Pancreas (tissue), 10 donors: ENCODE results near the gene PJA2. TPM values are rescaled to one million over a fixed set of nuclear protein-coding genes. Genes with fewer than 3 reads are reported as not detected.

ENCODE experiments used
- ATAC-seq, 4 donors: fragments of 200-7000 bp; cut with Tn5 transposase; one replicate each; pipeline versions ENCODE4 v1.8.0 to v1.9.1; 2020; ENCODE audit warnings: mild to moderate bottlenecking in 4 of 4, moderate library complexity in 4 of 4
- DNase-seq, 6 donors: peaks; one replicate each; pipeline ENCODE4 v3.0.0-alpha.2; 2020
- FAIRE-seq: peaks from 2 replicates; lab custom pipeline; 2012; peaks lifted over from hg19 to GRCh38; lab: Jason Lieb, UNC
- H3K27ac ChIP-seq, 4 donors: fragments of 200-600 bp; sonication (generic); 1 replicate in 3 of 4; 2 replicates in 1 of 4; pipeline versions ENCODE4 v1.5.0 to v1.8.0; 2020
- H3K27me3 ChIP-seq, 4 donors: fragments of 200-600 bp; one replicate each; pipeline ENCODE4 v1.8.0; 2021
- H3K36me3 ChIP-seq, 3 donors: fragments of 200-600 bp; sonication (generic) in 1 of 3; one replicate each; pipeline versions ENCODE4 v1.5.0 to v1.8.0; 2020 to 2021
- H3K4me1 ChIP-seq, 3 donors: fragments of 200-600 bp; one replicate each; pipeline ENCODE4 v1.8.0; 2021
- H3K4me3 ChIP-seq, 4 donors: fragments of 200-600 bp; sonication (generic) in 2 of 4; one replicate each; pipeline versions ENCODE4 v1.5.0 to v1.8.0; 2020 to 2021
- H3K9me3 ChIP-seq, 4 donors: fragments of 200-600 bp; one replicate each; pipeline ENCODE4 v1.8.0; 2021
- WGBS, 2 donors: extraction: QIAGEN DNeasy Blood & Tissue Kit; methylation state at CpG; one replicate each; pipeline ENCODE4 v1.1.7; 2013; 5-methylcytosine and 5-hydroxymethylcytosine counted together
- intact Hi-C, 3 donors: fragments of 100-400 bp; cut with DNase I; formaldehyde crosslinking; loops; one replicate each; pipeline versions ENCODE4 v1.11.1 to v1.14.2; 2022
- polyA plus RNA-seq, 2 donors: library from polyadenylated mRNA; stranded (reverse); fragments of 200-250 nt; gene quantifications; one replicate each; pipeline ENCODE4 v1.2.3, GENCODE V29; 2013
- total RNA-seq, 6 donors: library from RNA; stranded (reverse); fragmentation: NEBNext Ultra II Directional in 4 of 6; extraction: Animal tissue kit (Norgen Biotek cat#: 25700) in 4 of 6; gene quantifications; one replicate each; pipeline versions ENCODE4 v1.2.1 to v1.2.4, GENCODE V29; 2021 to 2023
- TF ChIP-seq, protein P1 (sequence below), 4 donors: fragments of 200-600 bp; sonication (generic) in 3 of 4; IDR thresholded peaks; one replicate each; pipeline versions ENCODE4 v1.5.0 to v1.8.0; 2021; ENCODE audit warnings: antibody characterized with exemption in 4 of 4
- donor health status: healthy with polysubstance abuse.
- donor health status: DM: no; HTN: no; CAD: no; lungs with moderate emphysema.
- donor health status: DM: no; HTN: no; CAD: no.
- donor health status: control.
- donor health status: control.
- donor health status: Bipolar disorder and iron deficiency.
- donor health status: DM: yes; HTN: yes; CAD: no.
- donor health status: DM: no; HTN: no; CAD: no.
- donor health status: DM: no; HTN: no; CAD: no.
- donor health status: DM: yes; HTN: yes; CAD: no.

The PJA2 gene
- total and polyA plus RNA-seq, 8 donors: 10.4 to 49.7 (median 31.1) TPM

DNA sequence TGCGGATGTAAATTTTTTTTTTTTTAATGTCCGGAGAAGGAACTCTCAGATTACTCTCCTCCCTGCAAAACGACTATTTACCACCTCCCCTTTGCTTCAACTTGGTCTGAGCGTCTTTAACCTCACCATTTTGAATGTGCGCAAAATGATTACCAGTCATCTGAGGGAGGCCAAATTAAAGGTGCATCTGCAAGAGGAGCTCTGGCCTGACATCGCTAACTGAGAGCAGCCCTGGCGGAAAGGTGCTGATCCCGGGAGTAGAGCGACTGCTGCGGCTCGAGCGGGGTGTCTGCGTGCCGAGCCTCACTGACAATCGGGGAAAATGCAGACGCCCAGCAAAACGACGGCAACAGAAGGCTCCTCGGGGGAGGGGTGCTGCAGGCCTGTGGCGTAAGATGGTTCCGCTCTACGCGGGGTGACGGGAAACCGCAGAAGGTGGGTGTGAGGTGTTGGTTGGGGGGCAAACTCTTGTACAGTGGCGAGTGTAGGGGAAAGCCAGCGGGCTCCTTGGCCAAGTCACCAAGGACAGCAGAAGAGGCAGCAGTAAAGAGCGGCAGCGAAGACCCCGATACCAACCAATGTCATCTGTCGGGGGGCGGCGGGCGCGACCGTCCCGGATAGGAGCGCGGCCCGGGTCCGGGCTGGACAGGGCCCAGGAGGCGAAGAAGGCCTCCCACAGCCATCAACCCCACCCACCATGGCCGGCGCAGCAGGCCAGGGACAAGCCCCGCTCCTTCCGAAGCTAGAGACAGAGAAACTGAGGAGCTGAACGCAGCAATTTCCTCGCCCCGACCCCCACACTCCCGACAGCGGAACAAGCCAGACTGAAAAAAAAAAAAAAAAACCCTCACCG lies 557 bp downstream of the PJA2 start:
- ATAC-seq: peak; percentile 21 to 41 (median 30)
- WGBS, 2 donors: 0 to 1% methylated on average over 46 to 52 of the region's 52 CpGs
- H3K4me1 ChIP-seq: peaks cover 8 to 47% (median 38%) of the 10 kb centered on the region in 3 donors

GRCh38 chr5:109407913-109408312 lies 1.9 kb downstream of the PJA2 start:
- Histone ChIP-seq H3K27ac (peak overlapping the region in 1 of 4 donors; percentile 99), H3K9me3 (no peaks in the 10 kb centered on the region), H3K4me1 (peaks cover 15 to 42% (median 28%) of the 10 kb centered on the region in 3 donors), H3K4me3 (peak overlapping the region in 3 of 4 donors; percentile 76 to 88 (median 87)), H3K27me3 (no peaks in the 10 kb centered on the region), H3K36me3 (no peaks in the 10 kb centered on the region)
- 5 to 16% methylated on average over 2 of the region's 2 CpGs for WGBS, 2 donors
- ATAC-seq: no peak
- DNase-seq: no peak
- TF ChIP-seq, protein P1, sequence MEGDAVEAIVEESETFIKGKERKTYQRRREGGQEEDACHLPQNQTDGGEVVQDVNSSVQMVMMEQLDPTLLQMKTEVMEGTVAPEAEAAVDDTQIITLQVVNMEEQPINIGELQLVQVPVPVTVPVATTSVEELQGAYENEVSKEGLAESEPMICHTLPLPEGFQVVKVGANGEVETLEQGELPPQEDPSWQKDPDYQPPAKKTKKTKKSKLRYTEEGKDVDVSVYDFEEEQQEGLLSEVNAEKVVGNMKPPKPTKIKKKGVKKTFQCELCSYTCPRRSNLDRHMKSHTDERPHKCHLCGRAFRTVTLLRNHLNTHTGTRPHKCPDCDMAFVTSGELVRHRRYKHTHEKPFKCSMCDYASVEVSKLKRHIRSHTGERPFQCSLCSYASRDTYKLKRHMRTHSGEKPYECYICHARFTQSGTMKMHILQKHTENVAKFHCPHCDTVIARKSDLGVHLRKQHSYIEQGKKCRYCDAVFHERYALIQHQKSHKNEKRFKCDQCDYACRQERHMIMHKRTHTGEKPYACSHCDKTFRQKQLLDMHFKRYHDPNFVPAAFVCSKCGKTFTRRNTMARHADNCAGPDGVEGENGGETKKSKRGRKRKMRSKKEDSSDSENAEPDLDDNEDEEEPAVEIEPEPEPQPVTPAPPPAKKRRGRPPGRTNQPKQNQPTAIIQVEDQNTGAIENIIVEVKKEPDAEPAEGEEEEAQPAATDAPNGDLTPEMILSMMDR (IDR thresholded peaks at IDR 0.05): no peak
- intact Hi-C loops: no loop called here
- peak; percentile 13 for FAIRE-seq

More for the DNA sequence above, 557 bp downstream of the PJA2 start:
- no peaks in the 10 kb centered on the region for H3K9me3 ChIP-seq
- DNase-seq (peak; percentile 52 to 82 (median 72)), FAIRE-seq (no peak)
- intact Hi-C loops: no loop called here
- H3K27ac ChIP-seq: peak overlapping the region; percentile 91 to 99 (median 96)
- TF ChIP-seq, protein P1 (IDR thresholded peaks at IDR 0.05): no peak
- peak overlapping the region; percentile 49 to 88 (median 82) for H3K4me3 ChIP-seq
- no peaks in the 10 kb centered on the region for H3K36me3 ChIP-seq
- H3K27me3 ChIP-seq: no peaks in the 10 kb centered on the region

DNA sequence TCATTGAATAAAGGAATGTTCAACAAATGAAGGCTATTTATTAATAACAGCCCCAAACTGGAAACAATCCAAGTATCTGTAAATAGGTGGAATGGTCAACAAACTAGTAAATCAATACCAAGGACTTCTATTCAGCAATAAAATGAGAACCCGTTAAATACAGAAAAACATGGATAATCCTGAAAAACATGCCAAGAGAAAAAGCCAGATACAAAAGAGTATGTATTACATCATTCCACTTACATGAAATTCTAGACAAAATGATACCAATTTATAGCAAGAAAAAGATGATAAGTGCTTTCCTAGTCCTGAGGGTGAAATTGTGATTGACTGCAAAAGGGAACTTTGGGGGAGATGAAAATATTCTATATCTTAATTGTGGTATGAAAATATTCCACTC lies 3.1 kb downstream of the PJA2 start:
- H3K4me1 ChIP-seq: peaks cover 17 to 38% (median 26%) of the 10 kb centered on the region in 3 donors
- H3K27me3 ChIP-seq: no peaks in the 10 kb centered on the region
- peak overlapping the region in 1 of 4 donors; percentile 76 for H3K4me3 ChIP-seq
- DNase-seq (no peak), ATAC-seq (no peak), FAIRE-seq (no peak)
- TF ChIP-seq, protein P1 (IDR thresholded peaks at IDR 0.05): no peak
- intact Hi-C loops: no loop called here
- H3K27ac ChIP-seq: peak overlapping the region in 1 of 4 donors; percentile 99
- no peaks in the 10 kb centered on the region for H3K9me3 ChIP-seq
- WGBS, 2 donors: 8 to 15% methylated on average over 1 of the region's 1 CpG
- H3K36me3 ChIP-seq: no peaks in the 10 kb centered on the region

DNA sequence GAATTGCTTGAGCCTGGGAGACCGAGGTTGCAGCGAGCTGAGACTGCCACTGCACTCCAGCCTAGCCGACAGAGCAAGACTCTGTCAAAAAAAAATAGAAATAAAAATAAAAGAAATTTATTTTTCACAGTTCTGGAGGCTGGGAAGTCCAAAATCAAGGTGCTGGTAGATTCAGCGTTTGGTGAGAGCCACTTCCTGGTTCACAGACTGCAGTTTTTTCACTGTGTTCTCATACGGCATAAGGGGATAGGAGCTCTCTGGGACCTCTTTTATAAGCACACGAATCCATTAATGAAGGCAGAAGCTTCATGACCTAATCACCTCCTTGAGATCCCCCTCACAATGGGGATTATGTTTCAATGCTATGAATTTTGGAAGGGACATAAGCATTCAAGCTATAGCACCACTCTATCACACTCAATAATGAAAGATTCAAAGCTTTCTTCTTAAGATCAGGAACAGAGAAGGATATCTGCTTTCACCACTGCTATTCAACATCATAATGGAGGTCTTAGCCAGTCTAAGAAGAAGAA lies 5.3 kb downstream of the PJA2 start:
- WGBS, 2 donors: 81 to 88% methylated on average over 6 of the region's 6 CpGs
- H3K36me3 ChIP-seq: no peaks in the 10 kb centered on the region
- no peak for FAIRE-seq
- no peaks in the 10 kb centered on the region for H3K9me3 ChIP-seq
- DNase-seq: no peak
- peaks cover 10 to 35% (median 31%) of the 10 kb centered on the region in 3 donors for H3K4me1 ChIP-seq
- no peak overlapping the region for H3K4me3 ChIP-seq
- TF ChIP-seq, protein P1 (IDR thresholded peaks at IDR 0.05): no peak
- no peaks in the 10 kb centered on the region for H3K27me3 ChIP-seq
- H3K27ac ChIP-seq: no peak overlapping the region
- ATAC-seq: no peak
- intact Hi-C loops: no loop called here
